GM13977 (cell line): ENCODE measurements around the gene MBNL1.

Experiments
- DNase-seq: peaks from one replicate; pipeline ENCODE4 v3.0.0; 2012; ENCODE audit warnings: low spot score
- CTCF ChIP-seq: IDR thresholded peaks from 2 replicates; pipeline ENCODE4 v1.5.1; 2012; ENCODE audit warnings: mild to moderate bottlenecking, control low read depth; ENCODE audit not compliant: insufficient read depth; ENCODE audit errors: extremely low read depth, missing control alignments
- in situ Hi-C: fragments of 300-500 bp; cut with MboI; formaldehyde crosslinking; loops from one replicate; pipeline ENCODE4 v1.12.0; 2022; ENCODE audit warnings: low sequenced_read_pairs, low pct_unique_long_range_greater_than_20kb, mixed read lengths, inconsistent platforms; ENCODE audit not compliant: unreplicated experiment

MBNL1 gene

GRCh38 chr3:152350776-152351175 is 82.0 kb downstream of the MBNL1 start:
- in situ Hi-C loops, result no loop called here
- TF ChIP-seq CTCF, result no peak
- DNase-seq, result no peak

GRCh38 chr3:152352554-152352953 is 83.8 kb downstream of the MBNL1 start:
- in situ Hi-C loops, result no loop called here
- TF ChIP-seq CTCF, result no peak
- DNase-seq, result no peak

- no peak for DNase-seq
- in situ Hi-C loops, result no loop called here
- TF ChIP-seq CTCF, result no peak
Observed at GRCh38 chr3:152353578-152353977, 84.8 kb downstream of the MBNL1 start.

GRCh38 chr3:152355744-152356665 is 87.3 kb downstream of the MBNL1 start:
- no peak for TF ChIP-seq CTCF

GRCh38 chr3:152356870-152357276 is 88.1 kb downstream of the MBNL1 start:
- no peak for DNase-seq
- TF ChIP-seq CTCF, result no peak
- in situ Hi-C loops, result no loop called here

More at GRCh38 chr3:152355744-152356665, 87.3 kb downstream of the MBNL1 start:
- in situ Hi-C loops, result no loop called here
- no peak for DNase-seq

GRCh38 chr3:152357587-152357986 is 88.9 kb downstream of the MBNL1 start:
- no peak for TF ChIP-seq CTCF
- in situ Hi-C loops, result no loop called here
- DNase-seq, result no peak
